ENCODE data around the gene MLX. TPM values are rescaled to one million over a fixed set of nuclear protein-coding genes. Genes with fewer than 3 reads are reported as not detected.
A peak's percentile ranks its signal among the peaks of the same experiment; 100 is the strongest.

The MLX gene
- total and polyA plus RNA-seq, 2 experiments from 2014 or later, result 30.8 to 37.0 TPM

DNA sequence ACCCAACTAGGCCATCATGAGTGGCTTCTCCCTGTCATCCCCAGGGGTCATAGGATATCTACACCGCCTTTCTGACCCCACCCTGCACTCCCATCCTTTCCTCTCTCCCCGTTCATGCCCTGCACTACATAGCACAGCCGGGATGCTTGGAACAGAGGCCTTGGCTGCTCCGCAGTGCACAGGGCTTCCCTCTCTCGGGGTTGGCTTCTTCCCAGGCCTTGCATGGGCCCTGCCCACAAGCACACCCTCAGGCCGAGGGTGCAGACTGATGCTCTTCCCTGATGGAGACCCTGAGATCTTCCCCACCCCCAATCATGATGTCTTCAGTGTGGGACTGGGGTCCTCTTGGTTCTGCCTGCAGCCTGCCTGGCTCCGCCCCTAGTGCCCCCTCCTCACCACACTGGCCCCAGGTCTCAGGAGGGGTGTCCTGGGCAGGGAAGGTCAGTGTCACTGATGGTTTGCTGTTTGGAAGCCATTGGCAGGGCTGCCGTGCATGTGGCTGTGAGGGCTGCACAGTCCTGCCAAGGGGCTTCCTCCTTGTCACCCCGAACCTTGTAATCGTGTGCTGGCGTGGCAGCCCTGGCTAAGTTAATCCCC lies 45.1 kb upstream of the MLX start:
- Histone ChIP-seq H3K4me3 (no peak overlapping the region), H3F3A (ENCODE audit: insufficient read depth) (peaks cover 81% of the 10 kb centered on the region), H3K27me3 (replicated peaks; ENCODE audit: insufficient read depth) (no peaks in the 10 kb centered on the region), H3K4me1 (ENCODE audit: insufficient read depth) (peaks cover 83% of the 10 kb centered on the region), H3K9me2 (ENCODE audit: insufficient read depth) (no peaks in the 10 kb centered on the region), H3K9me3 (ENCODE audit: low read depth) (no peaks in the 10 kb centered on the region), H3K9ac (peak overlapping the region; percentile 83), H3K79me2 (ENCODE audit: insufficient read depth) (no peaks in the 10 kb centered on the region), H3K4me2 (ENCODE audit: unreplicated experiment) (peak overlapping the region; percentile 74), H2AFZ (no peak overlapping the region), H3K27ac (peak overlapping the region; percentile 99), H3K36me3 (ENCODE audit: low read depth) (no peaks in the 10 kb centered on the region), H4K20me1 (ENCODE audit: insufficient read depth) (no peaks in the 10 kb centered on the region)
- peak; percentile 51 for DNase-seq
- in situ Hi-C loops (cut with MboI), result loop anchor here (10.0 kb wide), 1 partner anchor 197 kb away; no protein-coding TSS in a partner anchor
- TF ChIP-seq EZH2phosphoT487 (IDR thresholded peaks at IDR 0.05; ENCODE audit: insufficient read depth, low read depth) (no peak), EZH2 (IDR thresholded peaks at IDR 0.05; ENCODE audit: insufficient read depth, poor library complexity, severe bottlenecking) (no peak)
- WGBS, 2 experiments (ENCODE audit: low coverage in 1 of 2, low lambda C conversion rate in 2 of 2, missing lambda C conversion rate in 2 of 2), result 42 to 49% methylated on average over 11 of the region's 11 CpGs

- peak overlapping the region; percentile 99 for H3K27ac ChIP-seq
- peaks cover 76% of the 10 kb centered on the region for H3F3A ChIP-seq (ENCODE audit: insufficient read depth)
- no peak overlapping the region for H2AFZ ChIP-seq
- 66 to 71% methylated on average over 8 to 9 of the region's 9 CpGs for WGBS, 2 experiments (ENCODE audit: low coverage in 1 of 2, low lambda C conversion rate in 2 of 2, missing lambda C conversion rate in 2 of 2)
- H3K36me3 ChIP-seq (ENCODE audit: low read depth), result no peaks in the 10 kb centered on the region
- no peak overlapping the region for H3K4me2 ChIP-seq (ENCODE audit: unreplicated experiment)
- H4K20me1 ChIP-seq (ENCODE audit: insufficient read depth), result no peaks in the 10 kb centered on the region
- no peak overlapping the region for H3K4me3 ChIP-seq
- peak overlapping the region; percentile 83; the same call in 1 of the 2 replicates for H3K9ac ChIP-seq
- no peaks in the 10 kb centered on the region for H3K9me3 ChIP-seq (ENCODE audit: low read depth)
- no peaks in the 10 kb centered on the region for H3K27me3 ChIP-seq (replicated peaks; ENCODE audit: insufficient read depth)
- H3K9me2 ChIP-seq (ENCODE audit: insufficient read depth), result no peaks in the 10 kb centered on the region
- H3K79me2 ChIP-seq (ENCODE audit: insufficient read depth), result no peaks in the 10 kb centered on the region
- DNase-seq, result no peak
- in situ Hi-C loops (cut with MboI), result loop anchor here (10.0 kb wide), 1 partner anchor 198 kb away; no protein-coding TSS in a partner anchor
- peaks cover 86% of the 10 kb centered on the region for H3K4me1 ChIP-seq (ENCODE audit: insufficient read depth)
- TF ChIP-seq EZH2 (IDR thresholded peaks at IDR 0.05; ENCODE audit: insufficient read depth, poor library complexity, severe bottlenecking) (no peak), EZH2phosphoT487 (IDR thresholded peaks at IDR 0.05; ENCODE audit: insufficient read depth, low read depth) (no peak)
Measured at GRCh38 chr17:42522263-42522790, 44.6 kb upstream of the MLX start.

DNA sequence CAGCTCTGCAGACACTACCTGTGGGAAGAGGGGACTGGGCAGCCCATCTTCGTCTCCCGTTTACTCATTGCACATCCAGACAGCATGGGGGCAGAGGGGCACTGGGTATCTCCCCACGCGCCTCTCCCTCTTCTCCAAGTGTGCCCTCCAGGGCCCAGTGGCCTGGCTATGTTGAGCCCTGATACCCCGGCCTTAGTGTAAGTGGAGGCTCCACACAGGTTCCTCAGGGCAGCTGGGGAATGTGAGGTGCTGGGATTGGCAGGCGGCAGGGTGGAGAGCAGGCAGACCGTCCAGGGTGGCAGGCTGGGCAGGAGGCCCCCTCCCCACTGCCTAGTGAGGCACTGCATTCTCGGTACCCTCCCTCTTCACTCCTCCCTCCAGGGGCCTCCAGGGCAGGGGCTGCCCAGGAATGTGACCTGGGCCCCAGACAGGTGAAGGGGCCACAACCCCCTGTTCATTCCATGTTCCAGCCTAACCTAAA lies 44.1 kb upstream of the MLX start:
- in situ Hi-C loops (cut with MboI), result loop anchor here (10.0 kb wide), 1 partner anchor 198 kb away; no protein-coding TSS in a partner anchor
- 92 to 93% methylated on average over 8 of the region's 8 CpGs for WGBS, 2 experiments (ENCODE audit: low coverage in 1 of 2, low lambda C conversion rate in 2 of 2, missing lambda C conversion rate in 2 of 2)
- H3K79me2 ChIP-seq (ENCODE audit: insufficient read depth), result no peaks in the 10 kb centered on the region

DNA sequence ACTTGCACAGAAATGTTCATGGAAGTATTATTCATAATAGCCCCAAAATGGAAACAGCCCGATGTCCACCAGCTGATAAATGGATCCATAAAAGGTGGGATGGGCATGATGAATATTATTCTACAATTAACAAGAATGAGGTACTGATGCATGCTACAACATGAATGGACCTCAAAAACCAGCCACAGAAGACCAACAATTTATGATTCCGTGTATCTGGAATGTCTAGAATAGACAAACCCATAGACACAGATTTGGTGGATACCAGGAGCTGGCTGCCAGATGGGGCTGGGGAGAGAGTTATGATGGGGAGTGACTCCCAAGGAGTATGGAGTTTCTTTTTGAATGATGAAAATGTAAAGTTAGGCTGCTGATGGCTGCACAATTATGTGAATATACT lies 41.7 kb upstream of the MLX start:
- Histone ChIP-seq H2AFZ (no peak overlapping the region), H3K9ac (no peak overlapping the region), H3K4me3 (no peak overlapping the region), H3F3A (ENCODE audit: insufficient read depth) (peaks cover 54% of the 10 kb centered on the region), H4K20me1 (ENCODE audit: insufficient read depth) (no peaks in the 10 kb centered on the region), H3K27ac (peak overlapping the region; percentile 48), H3K9me2 (ENCODE audit: insufficient read depth) (no peaks in the 10 kb centered on the region), H3K79me2 (ENCODE audit: insufficient read depth) (no peaks in the 10 kb centered on the region), H3K4me1 (ENCODE audit: insufficient read depth) (peaks cover 62% of the 10 kb centered on the region), H3K36me3 (ENCODE audit: low read depth) (no peaks in the 10 kb centered on the region), H3K4me2 (ENCODE audit: unreplicated experiment) (peak overlapping the region; percentile 19), H3K9me3 (ENCODE audit: low read depth) (no peaks in the 10 kb centered on the region), H3K27me3 (replicated peaks; ENCODE audit: insufficient read depth) (no peaks in the 10 kb centered on the region)
- no peak for TF ChIP-seq EZH2 (IDR thresholded peaks at IDR 0.05; ENCODE audit: insufficient read depth, poor library complexity, severe bottlenecking)
- no peak for TF ChIP-seq EZH2phosphoT487 (IDR thresholded peaks at IDR 0.05; ENCODE audit: insufficient read depth, low read depth)
- 11% methylated on average over 2 of the region's 2 CpGs for WGBS, 2 experiments (ENCODE audit: low coverage in 1 of 2, low lambda C conversion rate in 2 of 2, missing lambda C conversion rate in 2 of 2)
- in situ Hi-C loops (cut with MboI), result loop anchor here (10.0 kb wide), 1 partner anchor 200 kb away; no protein-coding TSS in a partner anchor
- DNase-seq, result peak; percentile 74

More for the DNA sequence above, 44.1 kb upstream of the MLX start:
- H2AFZ ChIP-seq, result no peak overlapping the region
- H4K20me1 ChIP-seq (ENCODE audit: insufficient read depth), result no peaks in the 10 kb centered on the region
- peaks cover 73% of the 10 kb centered on the region for H3F3A ChIP-seq (ENCODE audit: insufficient read depth)
- H3K4me3 ChIP-seq, result no peak overlapping the region
- no peaks in the 10 kb centered on the region for H3K27me3 ChIP-seq (replicated peaks; ENCODE audit: insufficient read depth)
- peaks cover 83% of the 10 kb centered on the region for H3K4me1 ChIP-seq (ENCODE audit: insufficient read depth)
- TF ChIP-seq EZH2phosphoT487 (IDR thresholded peaks at IDR 0.05; ENCODE audit: insufficient read depth, low read depth), result no peak
- TF ChIP-seq EZH2 (IDR thresholded peaks at IDR 0.05; ENCODE audit: insufficient read depth, poor library complexity, severe bottlenecking), result no peak
- no peaks in the 10 kb centered on the region for H3K36me3 ChIP-seq (ENCODE audit: low read depth)
- H3K9ac ChIP-seq, result no peak overlapping the region
- DNase-seq, result no peak
- no peak overlapping the region for H3K4me2 ChIP-seq (ENCODE audit: unreplicated experiment)
- no peaks in the 10 kb centered on the region for H3K9me2 ChIP-seq (ENCODE audit: insufficient read depth)
- no peaks in the 10 kb centered on the region for H3K9me3 ChIP-seq (ENCODE audit: low read depth)
- H3K27ac ChIP-seq, result peak overlapping the region; percentile 99; the same call in 1 of the 2 replicates
